Skin epidermis (tissue), 12 donors: Measurements from ENCODE around the gene OR56A1.

Source experiments
- H3K27ac ChIP-seq, 21 experiments: fragments of 200-600 bp; sonication (generic) in 11 of 21; one replicate each; pipeline ENCODE4 v1.5.0; 2020; ENCODE audit warnings: mild to moderate bottlenecking in 3 of 21, inconsistent platforms in 2 of 21, moderate library complexity in 2 of 21
- H3K4me3 ChIP-seq, 7 experiments: fragments of 200-600 bp; sonication (generic) in 2 of 7; one replicate each; pipeline ENCODE4 v1.5.0; 2020; ENCODE audit warnings: inconsistent platforms in 2 of 7, mild to moderate bottlenecking in 2 of 7, moderate library complexity in 1 of 7

Gene OR56A1

DNA sequence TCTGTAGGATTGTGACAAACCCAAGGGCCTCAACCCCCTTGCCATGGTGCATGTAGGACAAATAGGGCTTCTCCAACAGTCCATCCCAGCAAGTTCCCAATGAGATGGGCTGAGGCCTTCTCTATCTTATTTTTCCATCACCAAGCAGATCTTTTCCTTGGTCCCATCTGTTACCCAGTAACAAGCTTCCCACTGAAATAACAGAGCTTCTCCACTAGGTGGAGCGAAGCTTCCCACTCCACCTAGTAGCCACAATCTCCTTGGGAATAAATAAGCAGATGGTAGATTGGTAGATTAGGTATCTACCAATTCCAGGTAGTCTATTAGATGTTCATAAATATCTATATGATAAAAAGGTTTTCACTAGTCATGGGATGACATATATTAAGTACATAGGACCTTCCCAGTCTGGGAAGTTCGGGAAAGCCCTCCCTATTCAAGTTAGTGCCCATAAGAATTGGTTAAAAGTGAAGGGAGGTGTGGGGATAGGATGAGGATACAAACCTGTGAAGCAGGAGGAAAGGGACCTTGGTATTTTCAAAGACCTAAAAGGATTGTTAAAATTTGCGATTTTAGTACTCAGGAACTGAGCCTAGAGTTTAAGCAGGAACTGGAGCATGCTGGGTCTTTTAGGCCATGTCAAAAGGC is 37.8 kb downstream of the OR56A1 start:
- Histone ChIP-seq H3K27ac (no peak overlapping the region), H3K4me3 (no peak overlapping the region)

DNA sequence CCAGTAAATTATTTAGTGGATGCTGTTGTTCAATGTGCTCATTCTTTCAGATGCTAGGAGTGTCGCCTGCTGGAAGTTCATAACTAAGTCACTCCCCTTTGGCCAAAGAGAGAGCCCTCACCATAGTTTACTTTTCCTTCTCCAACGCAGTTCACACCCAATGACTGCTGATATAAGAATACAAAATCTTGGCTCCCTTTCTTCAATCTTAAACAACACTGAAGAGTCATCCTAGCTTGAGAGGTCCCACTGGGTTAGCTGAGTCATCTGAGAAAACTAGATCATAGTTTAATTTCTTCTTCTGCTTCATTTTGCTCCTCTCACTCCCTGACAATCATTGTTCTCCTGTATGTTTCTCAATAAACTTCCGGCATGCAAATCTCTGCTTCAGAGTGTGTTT is 38.4 kb downstream of the OR56A1 start:
- no peak overlapping the region for H3K4me3 ChIP-seq
- no peak overlapping the region for H3K27ac ChIP-seq

GRCh38 chr11:5989203-5989602 is 41.4 kb downstream of the OR56A1 start:
- H3K27ac ChIP-seq: no peak overlapping the region
- no peak overlapping the region for H3K4me3 ChIP-seq

GRCh38 chr11:5986885-5987284 is 43.7 kb downstream of the OR56A1 start, which contains the start of gene OR52L1:
OR52L1 (minus strand) TSS chr11:5986985; CDS start chr11:5986930, 55 bp downstream.
- no peak within 1 kb of the TSS for H3K4me3 ChIP-seq
- no peak within 1 kb of the TSS for H3K27ac ChIP-seq

GRCh38 chr11:5983443-5983842 is 47.1 kb downstream of the OR56A1 start:
- Histone ChIP-seq H3K4me3 (no peak overlapping the region), H3K27ac (no peak overlapping the region)

DNA sequence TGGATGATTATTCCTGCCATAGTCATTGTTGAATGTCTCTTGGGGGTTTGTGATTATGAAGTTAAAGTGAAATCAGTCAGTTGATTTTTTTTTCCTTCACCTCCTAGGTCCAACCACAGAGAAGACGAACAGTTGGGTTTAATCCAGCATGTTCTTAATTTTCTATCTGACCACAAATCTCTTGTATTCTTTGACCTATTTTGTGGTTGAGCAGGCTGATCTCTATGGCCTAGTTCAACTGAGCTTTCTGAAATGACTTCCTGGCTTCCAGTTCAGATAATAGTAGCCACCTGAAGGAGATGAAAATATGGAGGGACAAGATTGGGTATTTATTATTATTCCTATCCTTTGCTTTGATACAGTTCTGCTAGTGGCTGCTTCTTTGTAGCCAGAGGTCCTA is 57.0 kb downstream of the OR56A1 start:
- H3K27ac ChIP-seq: no peak overlapping the region
- no peak overlapping the region for H3K4me3 ChIP-seq
